H9 (cell line): ENCODE data around the gene BACH2. TPM values are rescaled to one million over a fixed set of nuclear protein-coding genes. Genes with fewer than 3 reads are reported as not detected.

Source experiments
- DNase-seq: peaks from one replicate; pipeline ENCODE4 v3.0.0-alpha.2; 2017
- H2AFZ ChIP-seq: one replicate; pipeline ENCODE4 v1.6.1; 2013; ENCODE audit warnings: mild to moderate bottlenecking, low read length, control low read depth, moderate library complexity
- H2AK5ac ChIP-seq: 2 replicates; pipeline ENCODE4 v1.6.1; 2013; ENCODE audit warnings: low read length, control low read depth, mixed read lengths; ENCODE audit not compliant: insufficient read length
- H2BK120ac ChIP-seq: one replicate; pipeline ENCODE4 v1.6.1; 2013; ENCODE audit warnings: low read depth, mild to moderate bottlenecking, low read length, control low read depth, inconsistent platforms; ENCODE audit not compliant: poor library complexity, severe bottlenecking
- H2BK12ac ChIP-seq: 2 replicates; pipeline ENCODE4 v1.6.1; 2013; ENCODE audit warnings: low read length, control low read depth, mixed read lengths, low read depth; ENCODE audit not compliant: insufficient read length
- H2BK15ac ChIP-seq: 2 replicates; pipeline ENCODE4 v1.6.1; 2013; ENCODE audit warnings: low read depth, low read length, control low read depth
- H2BK20ac ChIP-seq: one replicate; pipeline ENCODE4 v1.6.1; 2013; ENCODE audit warnings: low read depth, mild to moderate bottlenecking, low read length, control low read depth, inconsistent platforms; ENCODE audit not compliant: poor library complexity, severe bottlenecking
- H2BK5ac ChIP-seq: 2 replicates; pipeline ENCODE4 v1.6.1; 2013; ENCODE audit warnings: low read length, control low read depth, mixed read lengths; ENCODE audit not compliant: insufficient read length
- H3K14ac ChIP-seq: 2 replicates; pipeline ENCODE4 v1.6.1; 2013; ENCODE audit warnings: low read length, control low read depth; ENCODE audit not compliant: insufficient read depth
- H3K18ac ChIP-seq: 2 replicates; pipeline ENCODE4 v1.6.1; 2013; ENCODE audit warnings: low read depth, mild to moderate bottlenecking, mixed read lengths, low read length, control low read depth; ENCODE audit not compliant: insufficient read length
- H3K23ac ChIP-seq: 2 replicates; pipeline ENCODE4 v1.6.1; 2013; ENCODE audit warnings: low read length, control low read depth, mixed read lengths, low read depth; ENCODE audit not compliant: insufficient read length
- H3K23me2 ChIP-seq: 2 replicates; pipeline ENCODE4 v1.6.1; 2013; ENCODE audit warnings: low read depth, mild to moderate bottlenecking, mixed read lengths, low read length, control low read depth; ENCODE audit not compliant: insufficient read length, poor library complexity, severe bottlenecking
- H3K27ac ChIP-seq: 2 replicates; pipeline ENCODE4 v1.5.1; 2013; ENCODE audit warnings: low read length, control low read depth, mixed read lengths, low read depth; ENCODE audit not compliant: insufficient read length
- H3K27me3 ChIP-seq: 2 replicates; pipeline ENCODE4 v1.6.1; 2013; ENCODE audit warnings: low read length, control low read depth, inconsistent platforms; ENCODE audit not compliant: insufficient read depth
- H3K4ac ChIP-seq: 2 replicates; pipeline ENCODE4 v1.6.1; 2013; ENCODE audit warnings: low read depth, mild to moderate bottlenecking, control low read depth, inconsistent platforms, low read length, moderate library complexity
- H3K4me1 ChIP-seq: 2 replicates; pipeline ENCODE4 v1.6.1; 2013; ENCODE audit warnings: low read length, control low read depth, inconsistent platforms; ENCODE audit not compliant: insufficient read depth
- H3K4me2 ChIP-seq: 2 replicates; pipeline ENCODE4 v1.6.1; 2013; ENCODE audit warnings: low read length, control low read depth, mixed read lengths; ENCODE audit not compliant: insufficient read length, insufficient read depth
- H3K56ac ChIP-seq: 2 replicates; pipeline ENCODE4 v1.6.1; 2013; ENCODE audit warnings: low read depth, mild to moderate bottlenecking, mixed read lengths, low read length, control low read depth; ENCODE audit not compliant: insufficient read length
- H3K79me1 ChIP-seq: 2 replicates; pipeline ENCODE4 v1.6.1; 2013; ENCODE audit warnings: low read depth, mild to moderate bottlenecking, moderate library complexity, low read length, control low read depth, inconsistent platforms; ENCODE audit not compliant: insufficient read depth, poor library complexity, severe bottlenecking
- H3K79me2 ChIP-seq: 2 replicates; pipeline ENCODE4 v1.6.1; 2013; ENCODE audit warnings: low read length, control low read depth, inconsistent platforms; ENCODE audit not compliant: insufficient read depth
- H3K9ac ChIP-seq: 2 replicates; pipeline ENCODE4 v1.6.1; 2013; ENCODE audit warnings: low read length, control low read depth, mixed read lengths; ENCODE audit not compliant: insufficient read length; ENCODE audit errors: extremely low read depth
- H3K9me3 ChIP-seq: one replicate; pipeline ENCODE4 v1.6.1; 2013; ENCODE audit warnings: low read depth, low read length, inconsistent platforms; ENCODE audit not compliant: control insufficient read depth
- H3T11ph ChIP-seq: one replicate; pipeline ENCODE4 v1.6.1; 2013; ENCODE audit warnings: mild to moderate bottlenecking, low read length, control low read depth, inconsistent platforms
- H4K20me1 ChIP-seq: one replicate; pipeline ENCODE4 v1.6.1; 2013; ENCODE audit not compliant: control insufficient read depth, insufficient read length, insufficient read depth
- H4K5ac ChIP-seq: 2 replicates; pipeline ENCODE4 v1.6.1; 2013; ENCODE audit warnings: low read depth, mild to moderate bottlenecking, mixed read lengths, low read length, control low read depth; ENCODE audit not compliant: insufficient read length
- H4K8ac ChIP-seq: replicated peaks from 2 replicates; pipeline ENCODE4 v1.6.1; 2013; ENCODE audit warnings: low read length, control low read depth, mixed read lengths, low read depth; ENCODE audit not compliant: insufficient read length
- H4K91ac ChIP-seq: 2 replicates; pipeline ENCODE4 v1.6.1; 2013; ENCODE audit warnings: low read depth, mild to moderate bottlenecking, moderate library complexity, mixed read lengths, low read length, control low read depth; ENCODE audit not compliant: insufficient read length
- H3K27ac Mint-ChIP-seq, 3 experiments: 2 replicates in 2 of 3; 3 replicates in 1 of 3; pipeline ENCODE4 v1.8.0; 2020 to 2021; ENCODE audit warnings: mixed read lengths in 3 of 3, mild to moderate bottlenecking in 1 of 3, moderate library complexity in 1 of 3
- H3K27me3 Mint-ChIP-seq: 2 replicates; pipeline ENCODE4 v1.8.0; 2021; ENCODE audit warnings: low read depth, mild to moderate bottlenecking, moderate library complexity, mixed read lengths
- H3K36me3 Mint-ChIP-seq, 3 experiments: 2 replicates in 2 of 3; 3 replicates in 1 of 3; pipeline ENCODE4 v1.8.0; 2020 to 2021; ENCODE audit warnings: low read depth in 3 of 3, mixed read lengths in 3 of 3; ENCODE audit not compliant: insufficient read depth in 1 of 3
- H3K4me1 Mint-ChIP-seq, 2 experiments: 2 replicates each; pipeline ENCODE4 v1.8.0; 2020; ENCODE audit warnings: mixed read lengths in 2 of 2
- H3K4me3 Mint-ChIP-seq, 2 experiments: 2 replicates in 1 of 2; 3 replicates in 1 of 2; pipeline ENCODE4 v1.8.0; 2020 to 2021; ENCODE audit warnings: mild to moderate bottlenecking in 2 of 2, mixed read lengths in 2 of 2, moderate library complexity in 1 of 2
- H3K9me3 Mint-ChIP-seq, 2 experiments: 2 replicates in 1 of 2; 3 replicates in 1 of 2; pipeline ENCODE4 v1.8.0; 2020; ENCODE audit warnings: mild to moderate bottlenecking in 2 of 2, mixed read lengths in 2 of 2, moderate library complexity in 1 of 2
- CTCF ChIP-seq: fragments of 200-600 bp; sonication (generic); conservative IDR thresholded peaks from 3 replicates; pipeline ENCODE4 v1.8.0; 2021; ENCODE audit warnings: antibody characterized with exemption, mild to moderate bottlenecking
- whole genome bisulfite sequencing: extraction: QIAGEN DNeasy Blood & Tissue Kit; methylation state at CpG from one replicate; pipeline ENCODE4 v1.1.7; 2013; ENCODE audit warnings: missing lambda C conversion rate, low lambda C conversion rate, mixed read lengths; ENCODE audit not compliant: insufficient read length; ENCODE audit errors: extremely low coverage; 5-methylcytosine and 5-hydroxymethylcytosine counted together
- total RNA-seq: library from RNA; stranded (reverse); gene quantifications from 2 replicates; pipeline ENCODE4 v1.2.1, GENCODE V29; 2021

The BACH2 gene
- total RNA-seq, 1 experiment from 2014 or later: 2.0 TPM

- Mint-ChIP-seq H3K27ac (no peak overlapping the region), H3K4me1 (no peaks in the 10 kb centered on the region), H3K4me3 (no peak overlapping the region), H3K27me3 (no peaks in the 10 kb centered on the region), H3K9me3 (no peaks in the 10 kb centered on the region; a peak in 1 of 5 replicates), H3K36me3 (no peaks in the 10 kb centered on the region)
- Histone ChIP-seq H3K56ac (no peak overlapping the region), H2BK20ac (no peak overlapping the region), H4K91ac (no peak overlapping the region), H3K27me3 (no peaks in the 10 kb centered on the region), H2BK15ac (no peak overlapping the region), H3K9ac (no peak overlapping the region), H2BK12ac (no peak overlapping the region), H3K27ac (no peak overlapping the region), H3K14ac (no peak overlapping the region), H3K79me2 (no peaks in the 10 kb centered on the region), H2BK120ac (no peak overlapping the region), H3K4ac (no peak overlapping the region), H3K23ac (no peak overlapping the region), H3K79me1 (no peaks in the 10 kb centered on the region), H2AFZ (no peak overlapping the region), H2AK5ac (no peak overlapping the region), H3K18ac (no peak overlapping the region), H3T11ph (no peak overlapping the region), H4K8ac (no peak overlapping the region), H2BK5ac (no peak overlapping the region), H3K9me3 (no peaks in the 10 kb centered on the region), H4K20me1 (no peaks in the 10 kb centered on the region), H4K5ac (no peak overlapping the region), H3K23me2 (no peaks in the 10 kb centered on the region), H3K4me1 (no peaks in the 10 kb centered on the region), H3K4me2 (no peak overlapping the region)
- TF ChIP-seq CTCF: no peak
- DNase-seq: no peak
- WGBS: no CpG with 5 or more reads among the region's 15 CpGs
Observed at GRCh38 chr6:89941031-89941762, 355.4 kb downstream of the BACH2 start.
